SIG-M5 treated with dmso at 0.1 percent for 504 hours (cell line): ENCODE measurements around the gene TEX38.

Experiments used
- DNase-seq: peaks from one replicate; lab custom pipeline; 2025; ENCODE audit not compliant: unreplicated experiment; lab: John Stamatoyannopoulos, UW

The TEX38 gene

DNA sequence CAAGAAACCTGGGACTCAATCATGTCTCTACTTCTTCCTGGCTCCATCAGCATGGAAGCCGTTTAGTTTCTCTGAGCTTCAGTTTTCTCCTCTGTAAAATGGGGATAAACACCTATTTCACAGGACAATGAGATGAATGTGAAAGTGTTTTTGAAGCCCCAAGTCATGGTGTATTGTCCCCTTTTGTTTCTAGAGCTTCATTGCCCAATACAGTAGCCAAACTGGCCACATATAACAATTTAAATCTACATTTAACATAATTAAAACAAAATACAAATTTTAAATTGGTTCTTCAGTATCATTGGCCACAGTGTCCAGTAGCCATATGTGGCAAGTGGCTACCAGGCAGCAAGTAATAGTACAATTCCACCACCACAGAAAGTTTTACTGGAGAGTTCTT is 49.5 kb downstream of the TEX38 start:
- no peak for DNase-seq

DNA sequence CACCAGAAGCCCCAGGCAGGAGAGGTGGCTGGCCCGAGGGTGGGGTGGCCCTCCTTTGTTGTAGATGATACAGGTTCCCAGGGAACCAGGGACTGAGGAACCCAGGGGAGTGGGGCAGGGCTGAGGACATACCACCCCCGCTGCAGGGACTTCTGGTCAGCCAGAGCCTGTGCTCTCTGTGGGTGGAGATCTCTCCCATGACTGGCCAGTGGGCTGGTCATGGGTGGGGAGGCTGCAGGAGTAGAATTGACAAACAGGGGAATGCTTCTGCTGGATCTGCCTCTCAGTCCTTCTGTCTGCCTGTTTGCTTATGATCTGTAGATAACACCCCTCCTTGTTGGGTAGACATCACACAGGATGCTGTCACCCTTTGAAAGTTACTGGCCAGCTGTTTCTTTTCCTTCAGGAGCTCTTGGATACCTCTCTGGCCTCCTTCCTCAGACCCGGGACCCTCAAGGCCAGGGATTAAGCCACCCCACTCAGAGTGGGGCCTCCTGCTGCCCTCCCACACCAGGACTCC is 50.1 kb downstream of the TEX38 start:
- no peak for DNase-seq
